HG03378 (cell line): Measurements from ENCODE around the gene NRP1.
"Not testable (repeated sequence)": the region's sequence is repeated elsewhere in the genome, so short reads cannot be mapped to it uniquely, and the experiment has no call there.

ENCODE experiments used
- ATAC-seq: cut with Tn5 transposase; IDR thresholded peaks from one replicate; pipeline ENCODE4 v1.9.1; 2021; ENCODE audit warnings: mild to moderate bottlenecking, moderate library complexity; ENCODE audit not compliant: unreplicated experiment

Gene NRP1

DNA sequence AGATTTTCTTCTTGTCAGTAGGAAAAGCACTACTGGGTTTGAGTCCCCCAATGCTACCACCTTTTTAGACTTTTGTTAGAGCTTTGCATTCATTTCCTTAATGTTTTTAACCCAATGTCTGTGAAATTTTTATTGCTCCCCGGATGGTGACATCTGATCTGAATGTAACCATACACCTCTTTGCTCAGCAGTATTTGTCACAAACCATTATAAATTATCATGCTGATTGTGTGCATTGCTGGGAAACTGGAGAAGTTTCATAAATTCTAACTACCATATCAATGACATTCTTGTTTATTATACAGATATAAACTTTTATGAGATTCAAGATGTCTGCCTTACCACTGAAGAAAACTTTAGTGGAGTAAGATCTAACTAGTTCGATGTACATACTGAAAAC, 8.5 kb downstream of the NRP1 start:
- no peak for ATAC-seq

GRCh38 chr10:33323721-33324120, 10.7 kb downstream of the NRP1 start:
- ATAC-seq = no peak

DNA sequence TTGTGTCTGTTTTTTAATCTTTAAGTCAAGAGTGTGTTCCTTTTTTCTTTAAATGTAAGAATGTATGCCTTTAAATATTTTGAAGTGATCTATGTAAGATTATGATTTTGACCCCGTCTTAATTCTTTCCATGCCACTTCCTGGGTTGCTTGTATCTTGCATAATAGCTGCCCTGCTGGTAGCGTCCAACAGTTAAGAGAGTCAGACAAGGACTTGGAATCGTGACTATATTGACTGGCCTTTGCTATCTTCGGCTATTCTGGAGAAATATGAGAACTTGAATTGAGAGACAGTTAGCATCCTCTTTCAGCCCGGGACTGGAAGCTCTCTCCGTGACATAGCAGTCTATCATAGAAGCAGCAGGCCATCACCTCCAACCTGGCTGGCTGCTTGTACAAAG, 13.0 kb downstream of the NRP1 start:
- ATAC-seq = no peak

DNA sequence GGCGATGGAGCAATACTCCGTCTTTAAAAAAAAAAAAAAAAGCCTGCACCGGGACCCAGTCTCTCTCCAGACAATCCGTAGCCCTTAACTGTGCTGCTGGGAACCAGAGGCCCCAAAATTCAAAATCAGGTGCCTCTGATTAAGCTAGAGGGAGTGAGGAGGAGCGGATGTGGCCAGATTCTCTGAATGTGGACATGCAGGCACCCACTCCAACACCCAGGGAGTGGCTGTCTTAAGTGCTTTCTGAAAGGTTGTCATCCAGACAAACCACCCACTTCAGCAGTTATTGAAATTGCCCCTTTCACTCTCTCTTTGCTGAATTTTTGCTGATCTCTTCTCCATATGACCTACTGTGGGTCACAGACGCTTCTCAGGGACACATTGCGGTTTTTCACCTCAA, 14.2 kb downstream of the NRP1 start:
- ATAC-seq = no peak

DNA sequence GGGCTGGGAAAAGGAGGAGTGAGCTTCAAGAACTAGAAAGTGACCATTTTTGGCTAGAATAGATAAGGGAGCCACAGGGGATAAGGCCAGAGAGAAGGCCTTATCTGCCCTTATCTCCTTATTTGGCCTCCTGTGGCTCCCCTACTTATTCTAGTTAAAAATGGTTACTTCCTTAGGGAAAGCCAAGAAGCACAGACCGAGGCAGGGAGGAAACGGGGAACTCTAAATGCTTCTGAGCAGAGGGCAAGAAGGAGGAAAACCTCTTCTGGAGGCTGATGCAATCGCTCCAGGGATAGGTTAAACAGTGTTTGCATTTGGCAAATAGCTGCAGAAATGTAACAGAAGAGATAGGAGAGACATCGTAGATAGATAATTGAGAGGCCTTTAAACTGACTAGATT, 18.6 kb downstream of the NRP1 start:
- ATAC-seq = no peak

- no peak for ATAC-seq
These were observed 19.5 kb downstream of the NRP1 start for GRCh38 chr10:33314811-33315561.

DNA sequence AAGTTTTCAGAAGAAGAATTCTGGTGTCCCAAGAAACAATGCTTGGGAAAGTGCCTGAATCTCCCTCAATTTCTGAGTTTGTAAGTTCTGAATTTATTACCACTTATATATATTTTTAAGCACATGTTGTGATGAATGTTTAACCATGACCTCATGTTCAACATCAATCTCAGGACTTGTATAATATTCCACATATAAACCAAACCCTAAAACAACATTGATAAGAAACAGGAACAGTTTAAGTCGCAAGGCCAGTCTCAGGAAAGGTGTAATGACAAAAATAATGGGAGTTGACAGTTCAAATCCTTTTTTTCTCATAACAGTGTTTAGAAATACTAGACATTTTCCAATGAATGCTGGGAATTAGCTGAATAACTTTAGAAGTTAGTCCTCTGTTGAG, 22.8 kb downstream of the NRP1 start:
- no peak for ATAC-seq

DNA sequence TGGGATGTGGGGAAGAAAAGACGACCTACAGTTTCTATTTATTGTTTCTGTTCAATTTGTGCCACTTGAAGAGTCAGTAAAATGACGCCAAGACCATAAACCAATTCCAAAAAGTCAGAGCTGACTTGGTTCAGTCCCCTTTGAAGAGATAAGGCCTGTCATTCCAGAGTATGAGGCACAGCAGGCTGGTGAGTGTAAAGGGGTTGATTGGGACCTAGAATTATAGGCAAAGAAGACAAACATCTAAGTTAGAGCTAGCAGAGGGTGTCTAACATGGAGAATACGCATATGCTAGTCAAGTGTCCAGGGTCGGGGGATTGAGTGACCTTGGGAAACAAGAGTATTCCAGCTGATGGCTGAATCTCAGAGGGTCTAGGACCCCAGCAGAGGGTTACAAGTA, 23.6 kb downstream of the NRP1 start:
- no peak for ATAC-seq

- no peak for ATAC-seq
These were observed 25.1 kb downstream of the NRP1 start for GRCh38 chr10:33309406-33309805.

DNA sequence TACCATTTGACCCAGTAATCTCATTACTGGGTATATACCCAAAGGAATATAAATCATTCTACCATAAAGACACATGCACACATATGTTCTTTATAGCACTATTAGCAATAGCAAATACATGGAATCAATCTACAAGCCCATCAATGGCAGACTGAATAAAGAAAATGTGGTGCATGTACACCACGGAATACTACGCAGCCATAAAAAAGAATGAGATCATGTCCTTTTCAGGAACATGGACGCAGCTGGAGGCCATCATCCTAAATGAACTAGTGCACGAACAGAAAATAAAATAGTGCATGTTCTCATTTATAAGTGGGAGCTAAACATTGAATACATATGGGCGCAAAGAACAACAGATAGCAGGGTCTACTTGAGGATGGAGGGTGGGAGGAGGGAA, 26.6 kb downstream of the NRP1 start:
- ATAC-seq = no peak

DNA sequence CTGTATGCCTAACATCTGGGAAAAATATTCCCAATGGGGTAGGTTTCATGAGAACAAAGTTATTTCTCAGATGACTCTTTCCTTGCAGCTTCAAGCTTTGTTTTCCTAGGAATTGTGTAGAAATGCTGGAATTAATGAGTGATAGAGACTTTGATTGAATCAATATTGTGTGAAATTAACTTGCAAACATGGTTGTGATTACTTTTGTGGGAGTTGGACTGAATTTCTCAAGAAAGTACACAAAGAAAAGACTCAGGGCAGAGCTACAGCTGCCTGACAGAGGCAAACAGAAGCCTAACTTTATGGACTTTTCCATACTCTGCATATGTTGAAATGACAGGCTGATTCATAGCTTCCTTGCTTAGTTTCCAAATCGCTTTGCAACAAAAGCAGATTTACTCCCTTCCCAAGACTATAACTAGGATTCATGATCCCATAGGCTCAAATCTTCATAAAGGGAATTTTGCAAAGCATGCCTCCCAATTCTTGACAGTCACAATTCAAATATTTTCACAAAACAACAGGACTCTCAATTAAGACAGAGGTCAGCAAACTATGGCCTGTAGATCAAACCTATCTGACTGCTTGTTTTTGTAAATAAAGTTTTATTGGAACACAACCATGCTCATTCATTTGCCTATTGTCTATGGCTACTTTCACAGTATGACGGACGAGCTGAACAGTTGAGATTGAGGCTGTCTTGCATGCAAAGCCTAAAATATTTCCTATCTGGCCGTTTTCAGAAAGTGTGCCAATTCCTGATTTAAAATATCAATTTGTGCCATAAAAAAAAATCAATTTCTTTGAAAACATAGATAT, 27.6 kb downstream of the NRP1 start:
- ATAC-seq = no peak

DNA sequence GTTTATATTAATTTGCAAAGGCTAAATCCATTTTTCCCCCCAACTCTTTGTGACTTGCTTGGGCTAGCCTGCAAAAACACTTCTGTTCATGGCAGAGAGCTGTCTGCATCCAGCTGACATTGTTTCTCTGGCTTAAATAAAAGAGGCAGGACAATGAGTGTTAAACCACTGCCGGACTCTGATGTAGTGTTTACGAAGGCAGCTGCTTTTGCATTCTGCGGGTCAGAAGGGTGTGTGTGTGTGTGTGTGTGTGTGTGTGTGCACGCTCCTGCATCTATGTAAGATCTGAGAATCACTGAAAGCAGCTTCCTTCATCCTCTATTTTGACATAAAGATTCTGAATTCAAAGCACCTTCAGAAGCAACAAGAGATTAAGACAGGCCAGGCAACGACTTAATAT, 28.3 kb downstream of the NRP1 start:
- ATAC-seq = no peak

DNA sequence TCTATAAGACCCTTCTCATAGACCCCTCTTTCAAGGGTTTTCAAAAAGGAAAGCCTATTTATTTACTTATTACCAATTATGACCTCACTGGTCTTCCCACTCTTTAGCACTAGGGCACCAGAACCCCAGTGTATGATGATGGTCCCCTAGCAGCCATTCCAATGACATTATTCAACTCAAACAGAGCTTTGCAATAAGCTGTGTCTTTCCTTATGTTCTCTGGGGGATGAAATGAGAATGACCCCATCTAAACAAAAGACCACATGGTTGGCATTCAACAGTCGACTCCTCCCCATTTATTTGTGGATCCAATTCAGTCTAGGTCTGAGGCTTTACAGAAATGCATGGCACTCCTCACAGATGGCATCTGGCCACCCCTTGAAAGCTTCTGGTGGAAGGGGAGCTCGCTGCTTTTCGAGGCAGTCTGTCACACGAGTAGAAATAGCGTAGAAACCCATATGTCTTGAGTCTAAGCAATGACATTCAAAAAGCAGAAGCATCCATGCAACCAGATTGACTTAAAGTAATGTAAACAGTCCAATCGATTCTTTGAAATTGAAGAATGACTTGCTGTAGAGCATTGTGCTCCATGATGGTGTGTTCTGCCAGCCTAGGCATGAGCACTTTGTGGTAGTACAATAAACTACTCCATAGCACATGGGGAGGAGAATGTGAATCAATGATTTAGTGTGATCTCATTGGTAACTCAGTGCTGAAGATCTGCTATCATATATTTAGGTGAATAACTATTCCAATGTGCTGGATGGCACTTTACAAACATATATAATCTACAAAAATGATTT, 29.8 kb downstream of the NRP1 start:
- no peak for ATAC-seq

GRCh38 chr10:33303988-33304387, 30.5 kb downstream of the NRP1 start:
- ATAC-seq = no peak

GRCh38 chr10:33302208-33302829, 32.1 kb downstream of the NRP1 start:
- no peak for ATAC-seq

DNA sequence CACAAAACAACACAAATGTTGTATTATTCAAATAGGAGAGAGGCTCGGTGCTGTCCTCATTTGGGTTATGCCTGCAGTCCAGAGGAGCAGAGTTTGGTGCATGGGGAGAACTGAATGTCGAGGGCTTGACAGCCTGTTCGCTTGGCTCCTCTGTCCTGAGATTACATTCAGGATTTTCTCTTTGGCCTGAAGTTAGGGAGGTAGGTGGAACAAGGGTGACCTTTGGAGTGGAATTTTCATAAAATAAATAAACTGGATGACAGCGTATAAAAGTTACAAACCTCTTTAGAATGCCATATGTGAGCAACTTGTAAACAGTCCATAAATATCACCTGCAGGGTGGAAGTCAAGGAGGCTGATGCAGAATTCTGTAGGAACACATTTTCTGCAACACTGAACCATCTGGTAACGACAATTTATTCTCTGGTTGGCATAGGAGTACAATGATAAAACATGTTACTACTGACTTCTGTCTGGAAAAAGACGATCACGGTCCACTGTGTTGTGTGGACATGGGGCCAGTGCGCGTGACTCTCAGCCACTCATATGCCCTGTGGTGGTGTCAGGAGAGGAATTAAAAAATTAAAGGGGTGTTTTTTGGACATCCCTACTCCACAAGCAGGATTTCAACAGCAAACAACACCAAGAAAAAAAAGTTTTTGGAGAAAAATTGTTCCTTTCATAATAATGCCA, 33.2 kb downstream of the NRP1 start:
- no peak for ATAC-seq

GRCh38 chr10:33300544-33300943, 33.9 kb downstream of the NRP1 start:
- ATAC-seq = not testable (repeated sequence)

- ATAC-seq = no peak
These were observed 35.6 kb downstream of the NRP1 start for GRCh38 chr10:33298893-33299292.

DNA sequence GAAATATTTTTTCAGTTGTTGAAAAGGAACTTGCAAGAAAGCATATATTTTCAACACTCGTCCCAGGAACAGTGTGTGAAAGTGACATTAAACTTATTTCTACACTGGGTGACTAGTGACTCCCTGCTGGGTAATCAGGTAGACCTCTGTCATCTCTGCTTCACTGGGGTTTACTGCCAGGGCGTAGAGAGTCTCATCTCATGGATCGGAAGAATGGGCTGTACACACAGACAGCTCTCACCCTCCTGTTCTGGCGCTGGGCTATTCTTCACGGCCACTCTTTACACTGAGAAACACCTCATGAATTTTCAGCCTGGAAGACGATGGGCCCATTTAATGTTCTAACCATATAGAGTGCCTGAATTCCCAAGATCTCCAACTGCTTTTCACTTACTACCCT, 36.4 kb downstream of the NRP1 start:
- ATAC-seq = no peak

DNA sequence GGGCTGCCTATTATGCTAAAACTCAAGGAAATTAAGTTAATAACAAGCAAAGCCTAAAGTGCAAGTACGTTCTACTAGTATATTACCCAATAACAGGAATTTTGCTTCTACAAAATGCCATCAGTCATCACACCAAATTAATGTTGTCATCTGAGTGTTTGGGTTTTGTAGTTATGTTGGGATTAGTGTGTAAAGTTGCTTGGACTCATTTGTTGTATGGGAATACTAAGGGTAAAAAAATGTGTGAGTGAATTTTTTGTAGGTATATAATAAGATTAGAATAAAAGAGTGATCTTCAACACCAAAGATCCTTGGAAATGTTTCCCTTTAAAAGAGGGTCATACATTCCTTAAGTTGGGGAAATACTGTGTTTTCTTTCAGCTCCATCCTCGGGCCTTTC, 38.6 kb downstream of the NRP1 start:
- no peak for ATAC-seq
